ENCODE data around the gene ZSWIM4. TPM values are rescaled to one million over a fixed set of nuclear protein-coding genes. Genes with fewer than 3 reads are reported as not detected.

The ZSWIM4 gene
- polyA plus RNA-seq, 1 donor from 2014 or later = 4.7 TPM

GRCh38 chr19:13861392-13861713 is 66.1 kb downstream of the ZSWIM4 start:
- Histone ChIP-seq H3K27ac (ENCODE audit: low read length) (no peak overlapping the region), H3F3A (ENCODE audit: insufficient read depth, low read length, poor library complexity, severe bottlenecking) (no peaks in the 10 kb centered on the region), H3K9ac (ENCODE audit: low read length) (no peak overlapping the region), H4K20me1 (ENCODE audit: insufficient read depth) (no peaks in the 10 kb centered on the region), H2AFZ (ENCODE audit: low read depth, low read length) (no peak overlapping the region), H3K4me2 (ENCODE audit: low read length) (no peak overlapping the region), H3K9me3 (ENCODE audit: low read length) (no peaks in the 10 kb centered on the region), H3K36me3 (ENCODE audit: insufficient read depth, low read length) (no peaks in the 10 kb centered on the region), H3K79me2 (replicated peaks; ENCODE audit: insufficient read depth, low read length) (no peaks in the 10 kb centered on the region), H3K27me3 (ENCODE audit: insufficient read depth, low read depth, low read length) (no peaks in the 10 kb centered on the region), H3K9me2 (ENCODE audit: insufficient read depth, low read length) (no peaks in the 10 kb centered on the region), H3K4me3 (ENCODE audit: low read length) (no peak overlapping the region)
- TF ChIP-seq SMC3 (conservative IDR thresholded peaks at IDR 0.05; ENCODE audit: poor library complexity) = no peak
- no peak for TF ChIP-seq EZH2 (IDR thresholded peaks at IDR 0.05; ENCODE audit: borderline replicate concordance, insufficient read depth, low read length, poor library complexity, severe bottlenecking)
- TF ChIP-seq RAD21 (conservative IDR thresholded peaks at IDR 0.05) = no peak
- TF ChIP-seq POLR2AphosphoS5 (IDR thresholded peaks at IDR 0.05) = no peak
- TF ChIP-seq CTCF (IDR thresholded peaks at IDR 0.05; ENCODE audit: poor library complexity, severe bottlenecking) = no peak
- no peak for TF ChIP-seq TAF1 (IDR thresholded peaks at IDR 0.05; ENCODE audit: low read depth)
- TF ChIP-seq EP300 (conservative IDR thresholded peaks at IDR 0.05; ENCODE audit: poor library complexity, severe bottlenecking) = no peak
- no peak for TF ChIP-seq MXI1 (conservative IDR thresholded peaks at IDR 0.05; ENCODE audit: poor library complexity, severe bottlenecking)
- TF ChIP-seq, protein P1, sequence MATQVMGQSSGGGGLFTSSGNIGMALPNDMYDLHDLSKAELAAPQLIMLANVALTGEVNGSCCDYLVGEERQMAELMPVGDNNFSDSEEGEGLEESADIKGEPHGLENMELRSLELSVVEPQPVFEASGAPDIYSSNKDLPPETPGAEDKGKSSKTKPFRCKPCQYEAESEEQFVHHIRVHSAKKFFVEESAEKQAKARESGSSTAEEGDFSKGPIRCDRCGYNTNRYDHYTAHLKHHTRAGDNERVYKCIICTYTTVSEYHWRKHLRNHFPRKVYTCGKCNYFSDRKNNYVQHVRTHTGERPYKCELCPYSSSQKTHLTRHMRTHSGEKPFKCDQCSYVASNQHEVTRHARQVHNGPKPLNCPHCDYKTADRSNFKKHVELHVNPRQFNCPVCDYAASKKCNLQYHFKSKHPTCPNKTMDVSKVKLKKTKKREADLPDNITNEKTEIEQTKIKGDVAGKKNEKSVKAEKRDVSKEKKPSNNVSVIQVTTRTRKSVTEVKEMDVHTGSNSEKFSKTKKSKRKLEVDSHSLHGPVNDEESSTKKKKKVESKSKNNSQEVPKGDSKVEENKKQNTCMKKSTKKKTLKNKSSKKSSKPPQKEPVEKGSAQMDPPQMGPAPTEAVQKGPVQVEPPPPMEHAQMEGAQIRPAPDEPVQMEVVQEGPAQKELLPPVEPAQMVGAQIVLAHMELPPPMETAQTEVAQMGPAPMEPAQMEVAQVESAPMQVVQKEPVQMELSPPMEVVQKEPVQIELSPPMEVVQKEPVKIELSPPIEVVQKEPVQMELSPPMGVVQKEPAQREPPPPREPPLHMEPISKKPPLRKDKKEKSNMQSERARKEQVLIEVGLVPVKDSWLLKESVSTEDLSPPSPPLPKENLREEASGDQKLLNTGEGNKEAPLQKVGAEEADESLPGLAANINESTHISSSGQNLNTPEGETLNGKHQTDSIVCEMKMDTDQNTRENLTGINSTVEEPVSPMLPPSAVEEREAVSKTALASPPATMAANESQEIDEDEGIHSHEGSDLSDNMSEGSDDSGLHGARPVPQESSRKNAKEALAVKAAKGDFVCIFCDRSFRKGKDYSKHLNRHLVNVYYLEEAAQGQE (IDR thresholded peaks at IDR 0.05; ENCODE audit: borderline replicate concordance) = no peak

GRCh38 chr19:13861714-13862531 is 66.7 kb downstream of the ZSWIM4 start:
- no peaks in the 10 kb centered on the region for H3K36me3 ChIP-seq (ENCODE audit: insufficient read depth, low read length)
- H3K27me3 ChIP-seq (ENCODE audit: insufficient read depth, low read depth, low read length) = no peaks in the 10 kb centered on the region
- H3K4me2 ChIP-seq (ENCODE audit: low read length) = no peak overlapping the region
- H2AFZ ChIP-seq (ENCODE audit: low read depth, low read length) = no peak overlapping the region
- no peaks in the 10 kb centered on the region for H3K9me3 ChIP-seq (ENCODE audit: low read length)
- H3K79me2 ChIP-seq (replicated peaks; ENCODE audit: insufficient read depth, low read length) = no peaks in the 10 kb centered on the region
- peak overlapping the region; percentile 28 for H3K4me3 ChIP-seq (ENCODE audit: low read length)
- no peaks in the 10 kb centered on the region for H4K20me1 ChIP-seq (ENCODE audit: insufficient read depth)
- no peak overlapping the region for H3K9ac ChIP-seq (ENCODE audit: low read length)
- H3K9me2 ChIP-seq (ENCODE audit: insufficient read depth, low read length) = no peaks in the 10 kb centered on the region
- H3K27ac ChIP-seq (ENCODE audit: low read length) = no peak overlapping the region
- TF ChIP-seq CTCF (IDR thresholded peaks at IDR 0.05; ENCODE audit: poor library complexity, severe bottlenecking) (peak; percentile 90), POLR2AphosphoS5 (IDR thresholded peaks at IDR 0.05) (no peak), SMC3 (conservative IDR thresholded peaks at IDR 0.05; ENCODE audit: poor library complexity) (peak; percentile 83), RAD21 (conservative IDR thresholded peaks at IDR 0.05) (peak; percentile 83)
- H3F3A ChIP-seq (ENCODE audit: insufficient read depth, low read length, poor library complexity, severe bottlenecking) = no peaks in the 10 kb centered on the region

Measured in neural cell (in vitro differentiated cells).